ENCODE data around the gene ARMC8.

Gene ARMC8

DNA sequence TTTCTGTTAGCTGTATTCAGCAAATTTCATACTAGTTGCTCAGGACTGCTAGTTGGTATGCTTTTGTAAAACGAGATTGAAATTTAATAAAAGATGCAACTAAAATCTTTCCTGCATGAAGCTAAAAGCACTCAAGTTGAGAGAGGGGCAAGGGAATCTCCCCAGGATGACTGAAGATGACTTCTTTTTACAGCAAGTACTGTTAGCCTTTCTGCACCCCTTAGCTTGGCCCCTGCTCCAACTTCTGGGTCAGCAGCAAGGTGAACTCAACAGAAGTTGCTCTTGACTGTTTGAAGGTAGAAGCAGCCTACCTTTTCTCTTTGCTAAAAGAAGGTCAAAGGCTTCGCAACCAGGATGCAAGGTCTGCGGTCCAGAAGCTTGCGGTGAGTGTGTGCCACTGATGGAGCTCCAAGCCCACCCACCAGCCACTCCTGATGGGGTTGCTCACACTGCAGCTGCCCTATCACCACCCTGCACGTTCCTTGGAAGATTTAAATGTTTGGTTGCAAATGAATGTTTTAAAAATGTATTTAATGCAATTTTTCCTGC lies 110.0 kb downstream of the ARMC8 start:
- in situ Hi-C loops (cut with MboI; ENCODE audit: low pct_unique_long_range_greater_than_20kb, low sequenced_read_pairs, unreplicated experiment) = no loop called here
- no peak for DNase-seq (ENCODE audit: low spot score)
- TF ChIP-seq CTCF (IDR thresholded peaks at IDR 0.05; ENCODE audit: extremely low read depth, insufficient read depth, missing control alignments) = no peak

DNA sequence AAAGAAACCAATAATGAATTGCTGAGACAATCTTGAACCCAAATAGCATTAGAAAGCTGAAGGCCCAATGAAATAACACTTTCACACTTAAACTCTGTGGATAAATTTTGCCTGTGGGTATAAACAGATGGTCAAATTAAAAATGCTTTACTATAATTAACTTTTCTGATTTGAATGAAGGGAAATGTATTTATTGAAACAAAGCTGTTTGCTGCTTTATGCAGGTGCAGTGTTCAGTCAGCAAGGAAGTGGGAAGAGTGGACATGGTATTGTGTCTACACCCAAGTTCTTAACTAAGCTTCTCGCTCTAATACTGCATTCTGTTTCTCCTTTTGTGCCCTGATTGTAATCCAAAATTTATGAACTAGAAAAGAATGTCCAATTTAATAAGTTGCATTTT lies 110.8 kb downstream of the ARMC8 start:
- in situ Hi-C loops (cut with MboI; ENCODE audit: low pct_unique_long_range_greater_than_20kb, low sequenced_read_pairs, unreplicated experiment) = no loop called here
- TF ChIP-seq CTCF (IDR thresholded peaks at IDR 0.05; ENCODE audit: extremely low read depth, insufficient read depth, missing control alignments) = no peak
- DNase-seq (ENCODE audit: low spot score) = no peak

DNA sequence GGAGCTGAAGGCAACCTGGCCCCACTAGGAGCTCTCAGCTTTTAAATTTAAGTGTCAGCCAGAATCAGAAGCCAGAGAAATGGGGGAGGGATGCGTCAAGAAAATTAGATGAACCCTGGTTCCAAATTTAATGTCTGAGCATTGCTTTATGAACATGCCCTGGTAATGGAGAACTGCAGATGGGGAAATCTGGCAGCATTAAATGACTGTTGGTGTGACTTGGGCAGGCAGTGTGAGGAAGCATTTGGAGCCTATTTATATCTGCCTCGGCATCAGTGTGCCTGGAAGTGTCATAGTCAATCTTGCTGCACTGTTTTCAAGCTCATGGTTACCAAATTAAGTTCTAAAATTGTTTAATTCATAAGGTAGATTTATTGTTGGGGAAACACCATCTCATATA lies 113.5 kb downstream of the ARMC8 start:
- in situ Hi-C loops (cut with MboI; ENCODE audit: low pct_unique_long_range_greater_than_20kb, low sequenced_read_pairs, unreplicated experiment) = no loop called here
- no peak for TF ChIP-seq CTCF (IDR thresholded peaks at IDR 0.05; ENCODE audit: extremely low read depth, insufficient read depth, missing control alignments)
- DNase-seq (ENCODE audit: low spot score) = no peak

DNA sequence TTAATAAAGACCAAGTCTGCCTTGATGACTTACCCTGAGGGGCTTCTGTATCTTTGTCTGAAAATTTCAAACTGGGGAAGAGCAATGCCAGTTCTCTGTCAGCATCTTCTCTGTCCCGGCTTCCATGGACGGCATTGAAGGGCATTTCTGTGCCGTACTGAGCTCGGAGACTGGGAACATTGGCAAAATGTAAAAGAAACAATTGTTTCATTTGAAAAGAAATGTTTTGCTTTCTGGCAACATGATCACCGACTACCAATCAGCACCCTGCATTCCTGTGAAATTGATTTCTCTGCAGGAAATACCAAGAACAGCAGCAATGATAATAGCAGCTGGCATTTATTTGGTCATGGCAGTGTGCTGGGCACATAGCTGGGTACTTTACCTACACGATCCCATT lies 116.4 kb downstream of the ARMC8 start:
- DNase-seq (ENCODE audit: low spot score) = no peak
- in situ Hi-C loops (cut with MboI; ENCODE audit: low pct_unique_long_range_greater_than_20kb, low sequenced_read_pairs, unreplicated experiment) = no loop called here
- no peak for TF ChIP-seq CTCF (IDR thresholded peaks at IDR 0.05; ENCODE audit: extremely low read depth, insufficient read depth, missing control alignments)

DNA sequence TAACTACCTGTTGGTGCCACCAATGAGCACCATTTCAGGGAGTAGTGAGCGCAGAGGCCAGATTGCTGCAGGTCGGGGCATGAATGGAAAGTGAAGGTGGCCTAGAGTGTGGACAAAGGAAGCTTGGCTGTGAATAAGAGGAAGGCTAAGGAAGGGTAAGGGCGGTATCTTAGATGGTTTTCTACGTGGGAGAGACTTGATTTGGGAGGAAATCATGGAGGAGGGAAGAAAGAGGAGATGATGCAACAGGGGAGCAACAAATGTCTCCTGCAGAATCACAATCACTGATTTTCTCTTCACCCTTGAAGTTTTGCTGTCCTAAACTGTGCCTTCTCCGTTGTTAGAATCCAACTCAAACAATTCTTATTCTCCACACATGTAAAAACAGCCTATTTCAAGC lies 120.8 kb downstream of the ARMC8 start:
- TF ChIP-seq CTCF (IDR thresholded peaks at IDR 0.05; ENCODE audit: extremely low read depth, insufficient read depth, missing control alignments) = no peak
- in situ Hi-C loops (cut with MboI; ENCODE audit: low pct_unique_long_range_greater_than_20kb, low sequenced_read_pairs, unreplicated experiment) = no loop called here
- no peak for DNase-seq (ENCODE audit: low spot score)

- TF ChIP-seq CTCF (IDR thresholded peaks at IDR 0.05; ENCODE audit: extremely low read depth, insufficient read depth, missing control alignments) = no peak
- in situ Hi-C loops (cut with MboI; ENCODE audit: low pct_unique_long_range_greater_than_20kb, low sequenced_read_pairs, unreplicated experiment) = no loop called here
- DNase-seq (ENCODE audit: low spot score) = no peak
Observed at GRCh38 chr3:138308783-138309182, 121.7 kb downstream of the ARMC8 start.

- in situ Hi-C loops (cut with MboI; ENCODE audit: low pct_unique_long_range_greater_than_20kb, low sequenced_read_pairs, unreplicated experiment) = no loop called here
- no peak for DNase-seq (ENCODE audit: low spot score)
- TF ChIP-seq CTCF (IDR thresholded peaks at IDR 0.05; ENCODE audit: extremely low read depth, insufficient read depth, missing control alignments) = no peak
Observed at GRCh38 chr3:138310494-138310893, 123.4 kb downstream of the ARMC8 start.
